ENCODE measurements around the gene NAA20.

- TF ChIP-seq CTCF (IDR thresholded peaks at IDR 0.05), result no peak
- no peak for TF ChIP-seq EZH2 (IDR thresholded peaks at IDR 0.05; ENCODE audit: borderline replicate concordance, insufficient read depth, low read depth, low read length, poor library complexity, severe bottlenecking)
Observed at GRCh38 chr20:20039752-20040387, 22.7 kb downstream of the NAA20 start.
